BLaER1 treated with 17β-estradiol and CSF1 and Interleukin-3, amounts not matched to agents 10 nM and 100 nM (cell line): ENCODE results near the gene PUSL1.

Source experiments
- H3K27ac ChIP-seq, 11 experiments: shearing (Covaris generic); formaldehyde crosslinking; 2 replicates each; pipeline ENCODE4 v1.8.1; 2022
- H3K27me3 ChIP-seq, 11 experiments: shearing (Covaris generic); formaldehyde crosslinking; 2 replicates each; pipeline ENCODE4 v1.8.1; 2022
- H3K36me3 ChIP-seq, 11 experiments: shearing (Covaris generic); formaldehyde crosslinking; 2 replicates each; pipeline ENCODE4 v1.8.1; 2022
- H3K4me1 ChIP-seq, 10 experiments: shearing (Covaris generic); formaldehyde crosslinking; 2 replicates each; pipeline ENCODE4 v1.8.1; 2022
- H3K4me2 ChIP-seq, 11 experiments: shearing (Covaris generic); formaldehyde crosslinking; 2 replicates each; pipeline ENCODE4 v1.8.1; 2022
- H3K4me3 ChIP-seq, 10 experiments: shearing (Covaris generic); formaldehyde crosslinking; 2 replicates each; pipeline ENCODE4 v1.8.1; 2022
- H3K9ac ChIP-seq, 11 experiments: shearing (Covaris generic); formaldehyde crosslinking; 2 replicates each; pipeline ENCODE4 v1.8.1; 2022
- H3K9me3 ChIP-seq, 11 experiments: shearing (Covaris generic); formaldehyde crosslinking; replicated peaks in 1 of 11; 2 replicates each; pipeline ENCODE4 v1.8.1; 2022
- H4K20me1 ChIP-seq, 11 experiments: shearing (Covaris generic); formaldehyde crosslinking; 2 replicates each; pipeline ENCODE4 v1.8.1; 2022
- Cebpa-rat ChIP-seq, 11 experiments: shearing (Covaris generic); IDR thresholded peaks; 2 replicates each; pipeline ENCODE4 v1.8.1; 2022

PUSL1 gene

GRCh38 chr1:1333551-1334241, 25.3 kb downstream of the PUSL1 start:
- Histone ChIP-seq H3K9ac (no peak overlapping the region), H4K20me1 (peaks cover 7 to 91% (median 41%) of the 10 kb centered on the region in 11 experiments; a peak in 17 of 22 replicates), H3K4me3 (no peak overlapping the region), H3K27me3 (no peaks in the 10 kb centered on the region), H3K4me2 (no peak overlapping the region), H3K36me3 (peaks cover 6 to 43% (median 25%) of the 10 kb centered on the region in 11 experiments; a peak in 20 of 22 replicates), H3K4me1 (peaks cover 0 to 14% (median 8%) of the 10 kb centered on the region in 10 experiments; a peak in 12 of 20 replicates), H3K9me3 (no peaks in the 10 kb centered on the region), H3K27ac (no peak overlapping the region)
- no peak for TF ChIP-seq Cebpa-rat (IDR thresholded peaks at IDR 0.05)

DNA sequence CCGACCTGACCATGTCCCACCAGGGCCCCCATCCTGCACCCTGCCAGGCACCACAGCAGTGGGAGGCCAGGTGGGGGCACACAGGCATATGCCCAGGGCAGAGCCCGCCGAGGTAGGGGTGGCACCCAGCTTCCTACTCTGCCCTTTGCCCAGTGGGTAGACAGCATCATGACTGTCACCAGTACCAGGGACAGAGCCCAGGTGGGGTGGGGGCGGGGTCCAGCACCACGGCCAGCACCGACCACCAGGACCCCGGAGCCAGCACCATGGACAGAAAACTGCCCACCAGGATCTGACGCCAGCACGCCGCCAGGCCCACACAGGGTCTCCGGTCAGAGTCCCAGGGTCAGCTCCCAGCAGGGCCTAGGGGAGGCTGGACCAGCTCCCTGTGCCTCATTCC, 26.4 kb downstream of the PUSL1 start:
- no peak for TF ChIP-seq Cebpa-rat (IDR thresholded peaks at IDR 0.05)
- peaks cover 0 to 85% (median 29%) of the 10 kb centered on the region in 11 experiments; a peak in 13 of 22 replicates for H4K20me1 ChIP-seq
- H3K36me3 ChIP-seq: peaks cover 6 to 45% (median 28%) of the 10 kb centered on the region in 11 experiments; a peak in 19 of 22 replicates
- H3K9ac ChIP-seq: no peak overlapping the region
- H3K9me3 ChIP-seq: no peaks in the 10 kb centered on the region
- H3K4me1 ChIP-seq: peaks cover 0 to 11% (median 8%) of the 10 kb centered on the region in 10 experiments; a peak in 11 of 20 replicates
- H3K27me3 ChIP-seq: no peaks in the 10 kb centered on the region
- H3K4me3 ChIP-seq: no peak overlapping the region
- no peak overlapping the region for H3K4me2 ChIP-seq
- H3K27ac ChIP-seq: no peak overlapping the region

- no peak for TF ChIP-seq Cebpa-rat (IDR thresholded peaks at IDR 0.05)
- no peak overlapping the region for H3K9ac ChIP-seq
- H3K9me3 ChIP-seq: no peaks in the 10 kb centered on the region
- no peak overlapping the region for H3K4me2 ChIP-seq
- H3K27me3 ChIP-seq: no peaks in the 10 kb centered on the region
- no peak overlapping the region for H3K4me3 ChIP-seq
- peaks cover 0 to 7% (median 6%) of the 10 kb centered on the region in 10 experiments; a peak in 11 of 20 replicates for H3K4me1 ChIP-seq
- no peak overlapping the region for H3K27ac ChIP-seq
- H4K20me1 ChIP-seq: peaks cover 0 to 84% (median 27%) of the 10 kb centered on the region in 11 experiments; a peak in 14 of 22 replicates
- peaks cover 6 to 49% (median 32%) of the 10 kb centered on the region in 11 experiments; a peak in 20 of 22 replicates for H3K36me3 ChIP-seq
Measured at GRCh38 chr1:1335283-1335682, 26.9 kb downstream of the PUSL1 start.

DNA sequence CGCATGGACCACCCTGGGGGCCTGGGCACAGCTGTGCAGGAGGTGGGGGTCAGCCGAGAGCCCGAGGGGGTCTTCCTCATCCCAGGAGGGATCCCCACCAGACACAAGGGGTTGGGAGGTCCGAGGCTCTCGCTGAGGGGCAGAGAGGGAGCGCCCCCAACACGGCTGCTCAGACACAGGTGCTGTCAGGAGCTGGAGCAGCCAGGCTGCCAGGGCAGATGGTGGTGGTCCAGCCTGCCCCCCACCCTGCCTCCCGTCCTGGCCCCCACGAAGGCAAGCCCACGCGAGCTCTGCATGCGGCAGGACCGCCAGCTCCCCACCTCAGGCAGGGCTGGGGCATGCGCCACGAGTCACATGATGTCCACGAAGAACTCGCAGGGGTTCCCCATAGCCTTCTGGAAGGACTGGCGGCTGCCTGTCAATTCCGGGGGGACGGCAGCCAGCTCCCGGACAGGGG, 27.4 kb downstream of the PUSL1 start:
- no peak overlapping the region for H3K27ac ChIP-seq
- no peaks in the 10 kb centered on the region for H3K27me3 ChIP-seq

GRCh38 chr1:1336446-1336845, 28.0 kb downstream of the PUSL1 start:
- H3K4me2 ChIP-seq: no peak overlapping the region
- no peak for TF ChIP-seq Cebpa-rat (IDR thresholded peaks at IDR 0.05)
- no peak overlapping the region for H3K9ac ChIP-seq
- peaks cover 5 to 84% (median 27%) of the 10 kb centered on the region in 11 experiments; a peak in 17 of 22 replicates for H4K20me1 ChIP-seq
- peaks cover 6 to 61% (median 43%) of the 10 kb centered on the region in 11 experiments; a peak in 20 of 22 replicates for H3K36me3 ChIP-seq
- H3K4me3 ChIP-seq: no peak overlapping the region
- H3K27ac ChIP-seq: no peak overlapping the region
- no peaks in the 10 kb centered on the region for H3K4me1 ChIP-seq
- H3K9me3 ChIP-seq: no peaks in the 10 kb centered on the region
- no peaks in the 10 kb centered on the region for H3K27me3 ChIP-seq

More for the DNA sequence above, 27.4 kb downstream of the PUSL1 start:
- Histone ChIP-seq H3K36me3 (peaks cover 6 to 54% (median 37%) of the 10 kb centered on the region in 11 experiments; a peak in 20 of 22 replicates), H3K4me2 (no peak overlapping the region), H3K9ac (no peak overlapping the region), H3K4me3 (no peak overlapping the region), H3K9me3 (no peaks in the 10 kb centered on the region), H3K4me1 (peaks cover 0 to 5% (median under 1%) of the 10 kb centered on the region in 10 experiments; a peak in 6 of 20 replicates), H4K20me1 (peaks cover 0 to 84% (median 27%) of the 10 kb centered on the region in 11 experiments; a peak in 14 of 22 replicates)
- TF ChIP-seq Cebpa-rat (IDR thresholded peaks at IDR 0.05): no peak

- H3K9me3 ChIP-seq: no peaks in the 10 kb centered on the region
- no peaks in the 10 kb centered on the region for H3K27me3 ChIP-seq
- no peak overlapping the region for H3K4me3 ChIP-seq
- H3K27ac ChIP-seq: no peak overlapping the region
- peaks cover under 1 to 3% (median 2%) of the 10 kb centered on the region in 10 experiments; a peak in 17 of 20 replicates for H3K4me1 ChIP-seq
- peaks cover 11 to 86% (median 34%) of the 10 kb centered on the region in 11 experiments; a peak in 20 of 22 replicates for H4K20me1 ChIP-seq
- no peak overlapping the region for H3K4me2 ChIP-seq
- H3K9ac ChIP-seq: no peak overlapping the region
- TF ChIP-seq Cebpa-rat (IDR thresholded peaks at IDR 0.05): no peak
- peaks cover 6 to 67% (median 48%) of the 10 kb centered on the region in 11 experiments; a peak in 20 of 22 replicates for H3K36me3 ChIP-seq
Measured at GRCh38 chr1:1336931-1337792, 28.8 kb downstream of the PUSL1 start.

GRCh38 chr1:1337793-1338147, 29.4 kb downstream of the PUSL1 start:
- peaks cover 6 to 67% (median 48%) of the 10 kb centered on the region in 11 experiments; a peak in 20 of 22 replicates for H3K36me3 ChIP-seq
- H3K27ac ChIP-seq: no peak overlapping the region
- H3K27me3 ChIP-seq: no peaks in the 10 kb centered on the region
- H3K9ac ChIP-seq: no peak overlapping the region
- H4K20me1 ChIP-seq: peaks cover 16 to 86% (median 40%) of the 10 kb centered on the region in 11 experiments; a peak in 20 of 22 replicates
- H3K4me3 ChIP-seq: no peak overlapping the region
- no peak for TF ChIP-seq Cebpa-rat (IDR thresholded peaks at IDR 0.05)
- H3K4me1 ChIP-seq: peaks cover 7 to 9% (median 8%) of the 10 kb centered on the region in 10 experiments; a peak in 19 of 20 replicates
- no peaks in the 10 kb centered on the region for H3K9me3 ChIP-seq
- H3K4me2 ChIP-seq: no peak overlapping the region

GRCh38 chr1:1338278-1338677, 29.9 kb downstream of the PUSL1 start:
- Histone ChIP-seq H3K4me1 (peaks cover 12 to 15% (median 13%) of the 10 kb centered on the region in 10 experiments; a peak in 19 of 20 replicates), H3K9me3 (no peaks in the 10 kb centered on the region), H3K4me2 (no peak overlapping the region), H3K27me3 (no peaks in the 10 kb centered on the region), H3K27ac (no peak overlapping the region), H3K4me3 (no peak overlapping the region), H3K36me3 (peaks cover 6 to 67% (median 48%) of the 10 kb centered on the region in 11 experiments; a peak in 20 of 22 replicates), H4K20me1 (peaks cover 21 to 86% (median 45%) of the 10 kb centered on the region in 11 experiments; a peak in 21 of 22 replicates), H3K9ac (no peak overlapping the region)
- TF ChIP-seq Cebpa-rat (IDR thresholded peaks at IDR 0.05): no peak
